GM23338 (cell line): ENCODE measurements around the gene IQGAP2. TPM values are rescaled to one million over a fixed set of nuclear protein-coding genes. Genes with fewer than 3 reads are reported as not detected.

Experiments used
- ATAC-seq: fragments of 200-7000 bp; cut with Tn5 transposase; 3 replicates; pipeline ENCODE4 v1.9.1; 2020
- DNase-seq: peaks from one replicate; pipeline ENCODE4 v3.0.0-alpha.2; 2015; ENCODE audit warnings: low spot score
- H2AFZ ChIP-seq: fragments of 200-600 bp; sonication (generic); 2 replicates; pipeline ENCODE4 v1.8.0; 2016; ENCODE audit warnings: antibody characterized with exemption, mild to moderate bottlenecking, moderate library complexity
- H3F3A ChIP-seq: fragments of 200-600 bp; sonication (generic); replicated peaks from 2 replicates; pipeline ENCODE4 v1.8.0; 2017; ENCODE audit warnings: antibody characterized with exemption, mixed run types, low read depth
- H3K27ac ChIP-seq: fragments of 200-600 bp; sonication (generic); 2 replicates; pipeline ENCODE4 v1.6.1; 2016; ENCODE audit warnings: low read depth
- H3K27me3 ChIP-seq: fragments of 200-600 bp; sonication (generic); 2 replicates; pipeline ENCODE4 v1.8.0; 2016; ENCODE audit warnings: mild to moderate bottlenecking, mixed run types, moderate library complexity; ENCODE audit not compliant: insufficient read depth
- H3K36me3 ChIP-seq: fragments of 200-600 bp; sonication (generic); 2 replicates; pipeline ENCODE4 v1.8.0; 2016; ENCODE audit warnings: mild to moderate bottlenecking; ENCODE audit not compliant: insufficient read depth
- H3K4me1 ChIP-seq: fragments of 200-600 bp; sonication (generic); 2 replicates; pipeline ENCODE4 v1.8.0; 2016; ENCODE audit warnings: mild to moderate bottlenecking, moderate library complexity; ENCODE audit not compliant: insufficient read depth
- H3K4me2 ChIP-seq: fragments of 200-600 bp; sonication (generic); 2 replicates; pipeline ENCODE4 v1.7.1; 2017; ENCODE audit warnings: mixed run types
- H3K4me3 ChIP-seq: fragments of 200-600 bp; sonication (generic); 2 replicates; pipeline ENCODE4 v1.6.1; 2016; ENCODE audit warnings: mixed run types
- H3K79me2 ChIP-seq: fragments of 200-600 bp; sonication (generic); replicated peaks from 2 replicates; pipeline ENCODE4 v1.8.0; 2017; ENCODE audit warnings: mild to moderate bottlenecking; ENCODE audit not compliant: insufficient read depth
- H3K9me2 ChIP-seq: fragments of 200-600 bp; sonication (generic); 2 replicates; pipeline ENCODE4 v1.8.0; 2017; ENCODE audit not compliant: insufficient read depth
- H4K20me1 ChIP-seq: fragments of 200-600 bp; sonication (generic); replicated peaks from 2 replicates; pipeline ENCODE4 v1.8.0; 2017; ENCODE audit warnings: mild to moderate bottlenecking; ENCODE audit not compliant: insufficient read depth
- H3K27ac Mint-ChIP-seq: 2 replicates; pipeline ENCODE4 v1.8.0; 2020; ENCODE audit warnings: inconsistent platforms, mild to moderate bottlenecking, moderate library complexity, mixed read lengths
- H3K27me3 Mint-ChIP-seq: 3 replicates; pipeline ENCODE4 v1.8.0; 2022; ENCODE audit warnings: low read depth, mild to moderate bottlenecking, moderate library complexity, mixed read lengths, inconsistent platforms; ENCODE audit not compliant: insufficient read depth, poor library complexity
- H3K36me3 Mint-ChIP-seq: 3 replicates; pipeline ENCODE4 v1.8.0; 2021; ENCODE audit warnings: low read depth, mild to moderate bottlenecking, inconsistent platforms, moderate library complexity, mixed read lengths
- H3K4me1 Mint-ChIP-seq: 3 replicates; pipeline ENCODE4 v1.8.0; 2020; ENCODE audit warnings: mild to moderate bottlenecking, inconsistent platforms, mixed read lengths
- H3K4me3 Mint-ChIP-seq: 3 replicates; pipeline ENCODE4 v1.8.0; 2021; ENCODE audit warnings: moderate library complexity, mild to moderate bottlenecking, inconsistent platforms, mixed read lengths
- H3K9me3 Mint-ChIP-seq: 3 replicates; pipeline ENCODE4 v1.8.0; 2020; ENCODE audit warnings: moderate library complexity, mild to moderate bottlenecking, inconsistent platforms, mixed read lengths
- CREB1 ChIP-seq: fragments of 250-450 bp; sonication (Bioruptor Pico); IDR thresholded peaks from 2 replicates; pipeline ENCODE4 v1.5.0; 2020; ENCODE audit warnings: low read depth, mild to moderate bottlenecking, moderate library complexity
- EZH2 ChIP-seq: fragments of 200-600 bp; sonication (generic); IDR thresholded peaks from one replicate; pipeline ENCODE4 v1.8.0; 2017; ENCODE audit warnings: antibody characterized with exemption, mild to moderate bottlenecking, low read depth; ENCODE audit not compliant: unreplicated experiment
- JUNB ChIP-seq: IDR thresholded peaks from one replicate; pipeline ENCODE4 v1.6.1; 2016; ENCODE audit warnings: antibody characterized with exemption; ENCODE audit not compliant: unreplicated experiment
- NANOG ChIP-seq: IDR thresholded peaks from 2 replicates; pipeline ENCODE4 v1.6.1; 2016; ENCODE audit warnings: antibody characterized with exemption, borderline replicate concordance
- STAT1 ChIP-seq: IDR thresholded peaks from one replicate; pipeline ENCODE4 v1.6.1; 2016; ENCODE audit warnings: antibody characterized with exemption; ENCODE audit not compliant: unreplicated experiment
- ZNF114 ChIP-seq: fragments of 250-450 bp; sonication (Bioruptor Pico); IDR thresholded peaks from 2 replicates; pipeline ENCODE4 v1.5.0; 2020; ENCODE audit warnings: mild to moderate bottlenecking, moderate library complexity
- polyA plus RNA-seq: library from polyadenylated mRNA; unstranded; fragments of >200 nt; fragmentation: Nextera tagmentation; extraction: Ambion mirVana; gene quantifications from 2 replicates; pipeline ENCODE4 v1.2.1, GENCODE V29; 2016
- total RNA-seq: library from RNA; depleted of rRNA; stranded (reverse); fragments of >200 nt; shearing (Covaris generic); gene quantifications from 2 replicates; pipeline ENCODE4 v1.2.3, GENCODE V29; 2014
- TF ChIP-seq, protein P1 (sequence below): IDR thresholded peaks from 2 replicates; pipeline ENCODE4 v1.6.1; 2016; ENCODE audit warnings: antibody characterized with exemption
- TF ChIP-seq, protein P2 (sequence below), 2 experiments: fragments of 200-600 bp in 1 of 2; sonication (generic) in 1 of 2; conservative IDR thresholded peaks; 2 replicates each; pipeline versions ENCODE4 v1.5.1 to v1.6.1; 2016 to 2017; ENCODE audit warnings: antibody characterized with exemption in 2 of 2, low read depth in 2 of 2, mild to moderate bottlenecking in 2 of 2, moderate library complexity in 1 of 2
- TF ChIP-seq, protein P3 (sequence below): IDR thresholded peaks from one replicate; pipeline ENCODE4 v1.6.1; 2018; ENCODE audit warnings: antibody characterized with exemption; ENCODE audit not compliant: unreplicated experiment
- TF ChIP-seq, protein P4 (sequence below): fragments of 250-450 bp; sonication (Bioruptor Pico); IDR thresholded peaks from 2 replicates; pipeline ENCODE4 v1.5.0; 2020; ENCODE audit warnings: mild to moderate bottlenecking, moderate library complexity

Gene IQGAP2
- total and polyA plus RNA-seq, 2 experiments from 2014 or later = 60.0 to 86.5 TPM

DNA sequence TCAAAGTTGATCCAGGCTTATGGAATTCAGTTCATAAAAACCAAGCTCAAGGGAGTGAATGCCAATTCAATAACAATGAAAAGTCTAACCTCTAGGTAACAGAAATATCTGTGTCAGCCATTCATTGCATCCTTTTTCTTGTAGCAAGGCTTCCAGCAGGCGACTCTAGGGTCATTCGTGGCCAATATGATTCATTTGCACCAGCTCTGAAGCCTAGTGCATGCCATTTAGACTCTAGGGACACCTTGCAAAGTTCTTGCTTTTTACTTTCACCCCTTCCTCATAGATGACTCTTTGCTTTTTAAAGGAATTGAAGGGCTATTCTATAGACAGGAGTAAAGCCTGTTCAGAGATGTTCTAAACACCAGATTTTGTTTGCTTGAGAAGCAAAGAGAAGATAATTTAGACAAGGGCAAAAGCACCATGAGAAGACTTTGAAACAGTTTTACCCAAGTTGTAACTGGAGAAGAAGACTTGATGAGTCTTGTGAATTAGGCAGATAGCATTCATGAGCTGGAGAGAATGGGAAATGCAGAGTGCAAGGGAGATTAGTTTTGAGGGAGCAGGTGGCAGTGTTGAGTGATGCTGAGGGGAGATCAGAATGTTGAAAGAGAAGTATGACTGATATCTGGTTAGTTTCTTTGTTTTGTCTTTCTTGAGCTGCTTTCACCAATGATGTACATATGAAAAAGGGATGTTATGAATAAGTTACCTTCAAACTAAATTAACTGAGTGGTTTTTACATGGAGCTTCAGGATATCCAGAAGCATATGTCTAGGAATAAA lies 125.7 kb downstream of the IQGAP2 start (continued):
- TF ChIP-seq, protein P1, sequence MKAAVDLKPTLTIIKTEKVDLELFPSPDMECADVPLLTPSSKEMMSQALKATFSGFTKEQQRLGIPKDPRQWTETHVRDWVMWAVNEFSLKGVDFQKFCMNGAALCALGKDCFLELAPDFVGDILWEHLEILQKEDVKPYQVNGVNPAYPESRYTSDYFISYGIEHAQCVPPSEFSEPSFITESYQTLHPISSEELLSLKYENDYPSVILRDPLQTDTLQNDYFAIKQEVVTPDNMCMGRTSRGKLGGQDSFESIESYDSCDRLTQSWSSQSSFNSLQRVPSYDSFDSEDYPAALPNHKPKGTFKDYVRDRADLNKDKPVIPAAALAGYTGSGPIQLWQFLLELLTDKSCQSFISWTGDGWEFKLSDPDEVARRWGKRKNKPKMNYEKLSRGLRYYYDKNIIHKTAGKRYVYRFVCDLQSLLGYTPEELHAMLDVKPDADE = no peak

DNA sequence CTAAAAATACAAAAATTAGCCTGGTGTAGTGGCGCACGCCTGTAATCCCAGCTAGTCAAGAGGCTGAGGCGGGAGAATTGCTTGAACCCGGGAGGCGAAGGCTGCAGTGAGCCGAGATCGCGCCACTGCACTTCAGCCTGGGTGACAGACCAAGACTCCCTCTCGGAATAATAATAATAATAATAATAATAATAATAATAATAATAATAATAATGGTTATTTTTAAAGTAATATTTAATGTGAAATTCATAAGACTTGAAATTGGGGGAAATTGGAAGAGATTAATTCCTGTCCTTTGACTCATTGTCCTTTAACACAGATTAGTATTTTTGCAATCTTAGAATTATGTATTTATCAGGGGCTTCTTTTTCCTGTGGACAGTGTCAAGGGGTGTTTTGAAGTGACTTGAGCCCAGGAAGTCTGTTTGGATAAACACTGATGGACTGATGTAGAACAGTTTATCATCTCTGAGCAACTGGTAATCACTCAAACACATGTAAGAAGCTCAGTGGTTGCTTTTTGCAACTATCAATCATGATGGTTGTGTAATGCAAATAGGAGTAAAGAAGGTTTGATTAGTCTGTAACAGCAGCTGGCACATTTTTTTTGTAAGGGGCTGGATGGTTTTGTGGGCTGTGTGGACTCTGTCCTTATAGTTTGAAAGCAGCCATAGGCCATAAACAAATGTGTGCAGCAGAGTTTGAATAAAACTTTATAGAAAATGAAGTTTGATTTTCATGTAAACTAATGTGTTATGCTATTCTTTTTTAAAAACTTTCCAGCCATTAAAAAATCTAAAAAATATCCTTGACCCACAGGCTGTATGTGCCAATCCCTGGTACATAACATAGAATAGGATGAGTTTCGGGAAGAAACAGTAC lies 126.6 kb downstream of the IQGAP2 start:
- Mint-ChIP-seq H3K4me1 (peaks cover 43% of the 10 kb centered on the region), H3K4me3 (no peak overlapping the region), H3K9me3 (peaks cover 4% of the 10 kb centered on the region; the same call in 1 of the 3 replicates)
- TF ChIP-seq, protein P2, sequence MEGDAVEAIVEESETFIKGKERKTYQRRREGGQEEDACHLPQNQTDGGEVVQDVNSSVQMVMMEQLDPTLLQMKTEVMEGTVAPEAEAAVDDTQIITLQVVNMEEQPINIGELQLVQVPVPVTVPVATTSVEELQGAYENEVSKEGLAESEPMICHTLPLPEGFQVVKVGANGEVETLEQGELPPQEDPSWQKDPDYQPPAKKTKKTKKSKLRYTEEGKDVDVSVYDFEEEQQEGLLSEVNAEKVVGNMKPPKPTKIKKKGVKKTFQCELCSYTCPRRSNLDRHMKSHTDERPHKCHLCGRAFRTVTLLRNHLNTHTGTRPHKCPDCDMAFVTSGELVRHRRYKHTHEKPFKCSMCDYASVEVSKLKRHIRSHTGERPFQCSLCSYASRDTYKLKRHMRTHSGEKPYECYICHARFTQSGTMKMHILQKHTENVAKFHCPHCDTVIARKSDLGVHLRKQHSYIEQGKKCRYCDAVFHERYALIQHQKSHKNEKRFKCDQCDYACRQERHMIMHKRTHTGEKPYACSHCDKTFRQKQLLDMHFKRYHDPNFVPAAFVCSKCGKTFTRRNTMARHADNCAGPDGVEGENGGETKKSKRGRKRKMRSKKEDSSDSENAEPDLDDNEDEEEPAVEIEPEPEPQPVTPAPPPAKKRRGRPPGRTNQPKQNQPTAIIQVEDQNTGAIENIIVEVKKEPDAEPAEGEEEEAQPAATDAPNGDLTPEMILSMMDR (conservative IDR thresholded peaks at IDR 0.05; ENCODE audit: low read depth in 2 of 2) = no peak
- TF ChIP-seq, protein P3, sequence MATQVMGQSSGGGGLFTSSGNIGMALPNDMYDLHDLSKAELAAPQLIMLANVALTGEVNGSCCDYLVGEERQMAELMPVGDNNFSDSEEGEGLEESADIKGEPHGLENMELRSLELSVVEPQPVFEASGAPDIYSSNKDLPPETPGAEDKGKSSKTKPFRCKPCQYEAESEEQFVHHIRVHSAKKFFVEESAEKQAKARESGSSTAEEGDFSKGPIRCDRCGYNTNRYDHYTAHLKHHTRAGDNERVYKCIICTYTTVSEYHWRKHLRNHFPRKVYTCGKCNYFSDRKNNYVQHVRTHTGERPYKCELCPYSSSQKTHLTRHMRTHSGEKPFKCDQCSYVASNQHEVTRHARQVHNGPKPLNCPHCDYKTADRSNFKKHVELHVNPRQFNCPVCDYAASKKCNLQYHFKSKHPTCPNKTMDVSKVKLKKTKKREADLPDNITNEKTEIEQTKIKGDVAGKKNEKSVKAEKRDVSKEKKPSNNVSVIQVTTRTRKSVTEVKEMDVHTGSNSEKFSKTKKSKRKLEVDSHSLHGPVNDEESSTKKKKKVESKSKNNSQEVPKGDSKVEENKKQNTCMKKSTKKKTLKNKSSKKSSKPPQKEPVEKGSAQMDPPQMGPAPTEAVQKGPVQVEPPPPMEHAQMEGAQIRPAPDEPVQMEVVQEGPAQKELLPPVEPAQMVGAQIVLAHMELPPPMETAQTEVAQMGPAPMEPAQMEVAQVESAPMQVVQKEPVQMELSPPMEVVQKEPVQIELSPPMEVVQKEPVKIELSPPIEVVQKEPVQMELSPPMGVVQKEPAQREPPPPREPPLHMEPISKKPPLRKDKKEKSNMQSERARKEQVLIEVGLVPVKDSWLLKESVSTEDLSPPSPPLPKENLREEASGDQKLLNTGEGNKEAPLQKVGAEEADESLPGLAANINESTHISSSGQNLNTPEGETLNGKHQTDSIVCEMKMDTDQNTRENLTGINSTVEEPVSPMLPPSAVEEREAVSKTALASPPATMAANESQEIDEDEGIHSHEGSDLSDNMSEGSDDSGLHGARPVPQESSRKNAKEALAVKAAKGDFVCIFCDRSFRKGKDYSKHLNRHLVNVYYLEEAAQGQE = no peak
- TF ChIP-seq CREB1 (CRISPR knock-in tag) (no peak), EZH2 (no peak), STAT1 (no peak), NANOG (no peak), ZNF114 (no peak), JUNB (no peak)
- TF ChIP-seq, protein P4, sequence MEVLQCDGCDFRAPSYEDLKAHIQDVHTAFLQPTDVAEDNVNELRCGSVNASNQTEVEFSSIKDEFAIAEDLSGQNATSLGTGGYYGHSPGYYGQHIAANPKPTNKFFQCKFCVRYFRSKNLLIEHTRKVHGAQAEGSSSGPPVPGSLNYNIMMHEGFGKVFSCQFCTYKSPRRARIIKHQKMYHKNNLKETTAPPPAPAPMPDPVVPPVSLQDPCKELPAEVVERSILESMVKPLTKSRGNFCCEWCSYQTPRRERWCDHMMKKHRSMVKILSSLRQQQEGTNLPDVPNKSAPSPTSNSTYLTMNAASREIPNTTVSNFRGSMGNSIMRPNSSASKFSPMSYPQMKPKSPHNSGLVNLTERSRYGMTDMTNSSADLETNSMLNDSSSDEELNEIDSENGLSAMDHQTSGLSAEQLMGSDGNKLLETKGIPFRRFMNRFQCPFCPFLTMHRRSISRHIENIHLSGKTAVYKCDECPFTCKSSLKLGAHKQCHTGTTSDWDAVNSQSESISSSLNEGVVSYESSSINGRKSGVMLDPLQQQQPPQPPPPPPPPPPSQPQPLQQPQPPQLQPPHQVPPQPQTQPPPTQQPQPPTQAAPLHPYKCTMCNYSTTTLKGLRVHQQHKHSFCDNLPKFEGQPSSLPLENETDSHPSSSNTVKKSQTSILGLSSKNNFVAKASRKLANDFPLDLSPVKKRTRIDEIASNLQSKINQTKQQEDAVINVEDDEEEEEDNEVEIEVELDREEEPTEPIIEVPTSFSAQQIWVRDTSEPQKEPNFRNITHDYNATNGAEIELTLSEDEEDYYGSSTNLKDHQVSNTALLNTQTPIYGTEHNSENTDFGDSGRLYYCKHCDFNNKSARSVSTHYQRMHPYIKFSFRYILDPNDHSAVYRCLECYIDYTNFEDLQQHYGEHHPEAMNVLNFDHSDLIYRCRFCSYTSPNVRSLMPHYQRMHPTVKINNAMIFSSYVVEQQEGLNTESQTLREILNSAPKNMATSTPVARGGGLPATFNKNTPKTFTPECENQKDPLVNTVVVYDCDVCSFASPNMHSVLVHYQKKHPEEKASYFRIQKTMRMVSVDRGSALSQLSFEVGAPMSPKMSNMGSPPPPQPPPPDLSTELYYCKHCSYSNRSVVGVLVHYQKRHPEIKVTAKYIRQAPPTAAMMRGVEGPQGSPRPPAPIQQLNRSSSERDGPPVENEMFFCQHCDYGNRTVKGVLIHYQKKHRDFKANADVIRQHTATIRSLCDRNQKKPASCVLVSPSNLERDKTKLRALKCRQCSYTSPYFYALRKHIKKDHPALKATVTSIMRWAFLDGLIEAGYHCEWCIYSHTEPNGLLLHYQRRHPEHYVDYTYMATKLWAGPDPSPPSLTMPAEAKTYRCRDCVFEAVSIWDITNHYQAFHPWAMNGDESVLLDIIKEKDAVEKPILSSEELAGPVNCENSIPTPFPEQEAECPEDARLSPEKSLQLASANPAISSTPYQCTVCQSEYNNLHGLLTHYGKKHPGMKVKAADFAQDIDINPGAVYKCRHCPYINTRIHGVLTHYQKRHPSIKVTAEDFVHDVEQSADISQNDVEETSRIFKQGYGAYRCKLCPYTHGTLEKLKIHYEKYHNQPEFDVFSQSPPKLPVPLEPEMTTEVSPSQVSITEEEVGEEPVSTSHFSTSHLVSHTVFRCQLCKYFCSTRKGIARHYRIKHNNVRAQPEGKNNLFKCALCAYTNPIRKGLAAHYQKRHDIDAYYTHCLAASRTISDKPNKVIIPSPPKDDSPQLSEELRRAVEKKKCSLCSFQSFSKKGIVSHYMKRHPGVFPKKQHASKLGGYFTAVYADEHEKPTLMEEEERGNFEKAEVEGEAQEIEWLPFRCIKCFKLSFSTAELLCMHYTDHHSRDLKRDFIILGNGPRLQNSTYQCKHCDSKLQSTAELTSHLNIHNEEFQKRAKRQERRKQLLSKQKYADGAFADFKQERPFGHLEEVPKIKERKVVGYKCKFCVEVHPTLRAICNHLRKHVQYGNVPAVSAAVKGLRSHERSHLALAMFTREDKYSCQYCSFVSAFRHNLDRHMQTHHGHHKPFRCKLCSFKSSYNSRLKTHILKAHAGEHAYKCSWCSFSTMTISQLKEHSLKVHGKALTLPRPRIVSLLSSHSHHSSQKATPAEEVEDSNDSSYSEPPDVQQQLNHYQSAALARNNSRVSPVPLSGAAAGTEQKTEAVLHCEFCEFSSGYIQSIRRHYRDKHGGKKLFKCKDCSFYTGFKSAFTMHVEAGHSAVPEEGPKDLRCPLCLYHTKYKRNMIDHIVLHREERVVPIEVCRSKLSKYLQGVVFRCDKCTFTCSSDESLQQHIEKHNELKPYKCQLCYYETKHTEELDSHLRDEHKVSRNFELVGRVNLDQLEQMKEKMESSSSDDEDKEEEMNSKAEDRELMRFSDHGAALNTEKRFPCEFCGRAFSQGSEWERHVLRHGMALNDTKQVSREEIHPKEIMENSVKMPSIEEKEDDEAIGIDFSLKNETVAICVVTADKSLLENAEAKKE (CRISPR knock-in tag) = no peak

More for the DNA sequence above, 126.6 kb downstream of the IQGAP2 start:
- H3K36me3 ChIP-seq = no peaks in the 10 kb centered on the region
- H3F3A ChIP-seq = no peaks in the 10 kb centered on the region
- H3K27me3 ChIP-seq = no peaks in the 10 kb centered on the region
- H4K20me1 ChIP-seq = no peaks in the 10 kb centered on the region
- peaks cover 49% of the 10 kb centered on the region for H3K4me1 ChIP-seq
- H3K4me3 ChIP-seq = no peak overlapping the region
- H3K79me2 ChIP-seq = peaks cover 18% of the 10 kb centered on the region; the same call in 1 of the 2 replicates
- no peak overlapping the region for H3K27ac ChIP-seq
- H3K4me2 ChIP-seq = no peak overlapping the region
- ATAC-seq = no peak
- Mint-ChIP-seq H3K27me3 (peaks cover 3% of the 10 kb centered on the region), H3K36me3 (peaks cover 4% of the 10 kb centered on the region; the same call in 1 of the 3 replicates), H3K27ac (no peak overlapping the region)
- no peaks in the 10 kb centered on the region for H3K9me2 ChIP-seq
- DNase-seq = no peak
- no peak overlapping the region for H2AFZ ChIP-seq
